A673 (cell line): ENCODE results near the gene STX1B.
"Not testable (repeated sequence)": the region's sequence is repeated elsewhere in the genome, so short reads cannot be mapped to it uniquely, and the experiment has no call there.

ENCODE experiments used
- EZH2 ChIP-seq: fragments of 200-600 bp; sonication (generic); IDR thresholded peaks from 2 replicates; pipeline ENCODE4 v1.6.1; 2017; ENCODE audit warnings: borderline replicate concordance, low read depth, mild to moderate bottlenecking, mixed read lengths, antibody characterized with exemption, low read length; ENCODE audit not compliant: poor library complexity, severe bottlenecking
- TF ChIP-seq, protein P1 (sequence below): fragments of 300-800, 200-600 bp; sonication (generic); conservative IDR thresholded peaks from 2 replicates; pipeline ENCODE4 v1.5.1; 2017; ENCODE audit warnings: low read depth, mild to moderate bottlenecking, antibody characterized with exemption, low read length, moderate library complexity, mixed read lengths

DNA sequence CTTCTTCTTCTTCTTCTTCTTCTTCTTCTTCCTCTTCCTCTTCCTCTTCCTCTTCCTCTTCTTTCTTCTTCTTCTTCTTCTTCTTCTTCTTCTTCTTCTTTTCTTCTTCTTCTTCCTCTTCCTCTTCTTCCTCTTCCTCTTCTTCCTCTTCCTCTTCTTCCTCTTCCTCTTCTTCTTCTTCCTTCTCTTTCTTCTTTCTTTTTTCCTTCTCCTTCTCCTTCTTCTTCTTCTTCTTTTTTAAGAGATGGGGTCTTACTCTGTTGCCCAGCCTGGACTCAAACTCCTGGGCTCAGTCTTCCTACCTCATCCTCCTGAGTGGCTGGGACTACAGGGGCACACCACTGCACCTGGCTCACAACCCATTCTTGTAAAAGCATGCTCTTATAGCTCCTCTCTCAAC lies 2.9 kb upstream of the STX1B start:
- TF ChIP-seq, protein P1, sequence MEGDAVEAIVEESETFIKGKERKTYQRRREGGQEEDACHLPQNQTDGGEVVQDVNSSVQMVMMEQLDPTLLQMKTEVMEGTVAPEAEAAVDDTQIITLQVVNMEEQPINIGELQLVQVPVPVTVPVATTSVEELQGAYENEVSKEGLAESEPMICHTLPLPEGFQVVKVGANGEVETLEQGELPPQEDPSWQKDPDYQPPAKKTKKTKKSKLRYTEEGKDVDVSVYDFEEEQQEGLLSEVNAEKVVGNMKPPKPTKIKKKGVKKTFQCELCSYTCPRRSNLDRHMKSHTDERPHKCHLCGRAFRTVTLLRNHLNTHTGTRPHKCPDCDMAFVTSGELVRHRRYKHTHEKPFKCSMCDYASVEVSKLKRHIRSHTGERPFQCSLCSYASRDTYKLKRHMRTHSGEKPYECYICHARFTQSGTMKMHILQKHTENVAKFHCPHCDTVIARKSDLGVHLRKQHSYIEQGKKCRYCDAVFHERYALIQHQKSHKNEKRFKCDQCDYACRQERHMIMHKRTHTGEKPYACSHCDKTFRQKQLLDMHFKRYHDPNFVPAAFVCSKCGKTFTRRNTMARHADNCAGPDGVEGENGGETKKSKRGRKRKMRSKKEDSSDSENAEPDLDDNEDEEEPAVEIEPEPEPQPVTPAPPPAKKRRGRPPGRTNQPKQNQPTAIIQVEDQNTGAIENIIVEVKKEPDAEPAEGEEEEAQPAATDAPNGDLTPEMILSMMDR, result not testable (repeated sequence)
- not testable (repeated sequence) for TF ChIP-seq EZH2
